A673 (cell line): Measurements from ENCODE around the gene SYVN1.

ENCODE experiments used
- CTCF ChIP-seq: fragments of 300-800, 200-600 bp; sonication (generic); conservative IDR thresholded peaks from 2 replicates; pipeline ENCODE4 v1.5.1; 2017; ENCODE audit warnings: low read depth, mild to moderate bottlenecking, antibody characterized with exemption, low read length, moderate library complexity, mixed read lengths
- EZH2 ChIP-seq: fragments of 200-600 bp; sonication (generic); IDR thresholded peaks from 2 replicates; pipeline ENCODE4 v1.6.1; 2017; ENCODE audit warnings: borderline replicate concordance, low read depth, mild to moderate bottlenecking, mixed read lengths, antibody characterized with exemption, low read length; ENCODE audit not compliant: poor library complexity, severe bottlenecking

GRCh38 chr11:65156256-65156655 lies 21.9 kb upstream of the SYVN1 start:
- no peak for TF ChIP-seq CTCF
- TF ChIP-seq EZH2: no peak
